ENCODE measurements around the gene MYO10. TPM values are rescaled to one million over a fixed set of nuclear protein-coding genes. Genes with fewer than 3 reads are reported as not detected.

MYO10 gene
- total RNA-seq, 2 experiments from 2014 or later, result not detected

- H3K9me3 ChIP-seq (ENCODE audit: control insufficient read depth in 1 of 2, insufficient read depth in 1 of 2, low read length in 2 of 2), result peaks cover 0 to 10% of the 10 kb centered on the region in 2 experiments
- no peak overlapping the region for H3K4me3 ChIP-seq (ENCODE audit: low read length)
- POLR2A ChIA-PET, result no interaction called here
- no peaks in the 10 kb centered on the region for H3K27me3 ChIP-seq (ENCODE audit: control insufficient read depth in 1 of 2, insufficient read depth in 2 of 2, low read length in 2 of 2)
- H3K4me1 Mint-ChIP-seq (ENCODE audit: low read depth), result no peaks in the 10 kb centered on the region
- ATAC-seq (ENCODE audit: poor library complexity) (no peak), DNase-seq (no peak)
- H3K4me3 Mint-ChIP-seq, result no peak overlapping the region
- no peaks in the 10 kb centered on the region for H3K36me3 Mint-ChIP-seq (ENCODE audit: low read depth)
- no peak overlapping the region for H3K27ac ChIP-seq (ENCODE audit: low read depth in 1 of 2, low read length in 2 of 2)
- H3K9me3 Mint-ChIP-seq, result no peaks in the 10 kb centered on the region
- CTCF ChIA-PET, result no interaction called here
- intact Hi-C loops (cut with DNase I, micrococcal nuclease), result no loop called here
- H3K36me3 ChIP-seq (ENCODE audit: insufficient read depth, low read length), result no peaks in the 10 kb centered on the region
- no peaks in the 10 kb centered on the region for H3K4me1 ChIP-seq (ENCODE audit: insufficient read depth, low read length)
- TF ChIP-seq, protein P1, sequence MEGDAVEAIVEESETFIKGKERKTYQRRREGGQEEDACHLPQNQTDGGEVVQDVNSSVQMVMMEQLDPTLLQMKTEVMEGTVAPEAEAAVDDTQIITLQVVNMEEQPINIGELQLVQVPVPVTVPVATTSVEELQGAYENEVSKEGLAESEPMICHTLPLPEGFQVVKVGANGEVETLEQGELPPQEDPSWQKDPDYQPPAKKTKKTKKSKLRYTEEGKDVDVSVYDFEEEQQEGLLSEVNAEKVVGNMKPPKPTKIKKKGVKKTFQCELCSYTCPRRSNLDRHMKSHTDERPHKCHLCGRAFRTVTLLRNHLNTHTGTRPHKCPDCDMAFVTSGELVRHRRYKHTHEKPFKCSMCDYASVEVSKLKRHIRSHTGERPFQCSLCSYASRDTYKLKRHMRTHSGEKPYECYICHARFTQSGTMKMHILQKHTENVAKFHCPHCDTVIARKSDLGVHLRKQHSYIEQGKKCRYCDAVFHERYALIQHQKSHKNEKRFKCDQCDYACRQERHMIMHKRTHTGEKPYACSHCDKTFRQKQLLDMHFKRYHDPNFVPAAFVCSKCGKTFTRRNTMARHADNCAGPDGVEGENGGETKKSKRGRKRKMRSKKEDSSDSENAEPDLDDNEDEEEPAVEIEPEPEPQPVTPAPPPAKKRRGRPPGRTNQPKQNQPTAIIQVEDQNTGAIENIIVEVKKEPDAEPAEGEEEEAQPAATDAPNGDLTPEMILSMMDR (IDR thresholded peaks at IDR 0.05), result no peak
- no peak overlapping the region for H3K27ac Mint-ChIP-seq
- peaks cover 7% of the 10 kb centered on the region for H3K27me3 Mint-ChIP-seq
Measured at GRCh38 chr5:16957304-16958196, 21.5 kb upstream of the MYO10 start.

DNA sequence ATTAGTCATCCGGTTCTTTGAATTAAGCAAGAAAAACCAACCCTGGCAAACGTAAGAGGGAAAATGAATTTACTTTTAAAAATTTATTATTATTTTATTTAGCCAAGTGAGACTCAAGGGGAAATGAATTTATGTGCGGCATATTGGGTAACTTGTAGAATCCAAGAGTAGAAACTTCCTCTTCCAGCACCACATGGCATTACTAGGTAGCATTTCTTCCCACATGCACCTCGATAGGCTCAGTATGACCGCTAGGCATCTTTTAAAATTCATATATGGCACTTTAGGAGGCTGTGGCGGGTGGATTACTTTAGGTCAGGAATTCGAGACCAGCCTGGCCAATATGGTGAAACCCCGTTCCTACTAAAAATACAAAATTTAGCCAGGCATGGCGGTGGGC is 17.6 kb upstream of the MYO10 start:
- intact Hi-C loops (cut with DNase I, micrococcal nuclease), result no loop called here

DNA sequence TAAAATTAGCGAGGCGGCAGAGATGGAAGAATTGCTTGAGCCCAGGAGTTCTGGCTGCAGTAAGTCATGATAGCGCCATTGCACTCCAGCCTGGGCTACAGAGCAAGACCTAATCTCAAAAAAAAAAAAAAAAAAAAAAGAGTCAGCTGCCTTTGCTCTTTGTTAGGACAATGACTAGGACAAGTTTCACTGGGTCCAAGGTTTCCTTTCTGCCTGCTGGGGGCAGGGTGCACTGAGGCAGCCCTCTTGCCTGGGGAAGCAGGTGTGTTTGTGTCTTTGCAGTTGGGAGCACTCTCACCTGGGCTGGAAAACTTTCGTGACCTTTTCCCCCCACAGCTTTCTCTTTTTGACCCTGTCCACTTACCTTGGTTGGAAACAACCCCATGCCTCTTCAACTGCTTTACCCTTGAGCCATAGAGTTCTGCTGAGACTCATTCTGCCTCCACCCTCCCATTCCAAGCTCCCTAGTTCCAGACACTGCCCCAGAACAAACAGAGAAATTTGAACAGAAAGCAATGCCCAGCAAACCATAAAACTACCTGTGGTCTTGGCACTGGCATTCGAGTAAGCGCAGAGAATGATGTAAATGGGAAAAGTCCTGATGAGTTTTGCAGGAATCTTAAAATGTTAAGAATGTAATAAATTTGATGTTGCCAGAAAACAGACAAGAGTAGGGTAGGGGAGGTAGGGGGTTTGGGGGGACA is 17.0 kb upstream of the MYO10 start:
- DNase-seq (no peak), ATAC-seq (ENCODE audit: poor library complexity) (no peak)
- Mint-ChIP-seq H3K4me1 (ENCODE audit: low read depth) (no peaks in the 10 kb centered on the region), H3K27ac (no peak overlapping the region), H3K27me3 (peaks cover 7% of the 10 kb centered on the region), H3K9me3 (peaks cover 3% of the 10 kb centered on the region), H3K36me3 (ENCODE audit: low read depth) (no peaks in the 10 kb centered on the region), H3K4me3 (no peak overlapping the region)
- no peaks in the 10 kb centered on the region for H3K27me3 ChIP-seq (ENCODE audit: control insufficient read depth in 1 of 2, insufficient read depth in 2 of 2, low read length in 2 of 2)
- peaks cover 0 to 6% of the 10 kb centered on the region in 2 experiments for H3K9me3 ChIP-seq (ENCODE audit: control insufficient read depth in 1 of 2, insufficient read depth in 1 of 2, low read length in 2 of 2)
- no peak overlapping the region for H3K27ac ChIP-seq (ENCODE audit: low read depth in 1 of 2, low read length in 2 of 2)
- no peaks in the 10 kb centered on the region for H3K4me1 ChIP-seq (ENCODE audit: insufficient read depth, low read length)
- H3K36me3 ChIP-seq (ENCODE audit: insufficient read depth, low read length), result no peaks in the 10 kb centered on the region
- intact Hi-C loops (cut with DNase I, micrococcal nuclease), result no loop called here
- H3K4me3 ChIP-seq (ENCODE audit: low read length), result no peak overlapping the region
- ChIA-PET CTCF (no interaction called here), POLR2A (no interaction called here)
- TF ChIP-seq, protein P1 (IDR thresholded peaks at IDR 0.05), result no peak

More for the DNA sequence above, 17.6 kb upstream of the MYO10 start:
- DNase-seq (no peak), ATAC-seq (ENCODE audit: poor library complexity) (no peak)
- Histone ChIP-seq H3K27ac (ENCODE audit: low read depth in 1 of 2, low read length in 2 of 2) (no peak overlapping the region), H3K36me3 (ENCODE audit: insufficient read depth, low read length) (no peaks in the 10 kb centered on the region), H3K27me3 (ENCODE audit: control insufficient read depth in 1 of 2, insufficient read depth in 2 of 2, low read length in 2 of 2) (no peaks in the 10 kb centered on the region), H3K4me1 (ENCODE audit: insufficient read depth, low read length) (no peaks in the 10 kb centered on the region), H3K9me3 (ENCODE audit: control insufficient read depth in 1 of 2, insufficient read depth in 1 of 2, low read length in 2 of 2) (peaks cover 0 to 9% of the 10 kb centered on the region in 2 experiments), H3K4me3 (ENCODE audit: low read length) (no peak overlapping the region)
- H3K9me3 Mint-ChIP-seq, result no peaks in the 10 kb centered on the region
- no peaks in the 10 kb centered on the region for H3K4me1 Mint-ChIP-seq (ENCODE audit: low read depth)
- peaks cover 7% of the 10 kb centered on the region for H3K27me3 Mint-ChIP-seq
- H3K36me3 Mint-ChIP-seq (ENCODE audit: low read depth), result no peaks in the 10 kb centered on the region
- ChIA-PET CTCF (no interaction called here), POLR2A (no interaction called here)
- TF ChIP-seq, protein P1 (IDR thresholded peaks at IDR 0.05), result no peak
- no peak overlapping the region for H3K27ac Mint-ChIP-seq
- H3K4me3 Mint-ChIP-seq, result no peak overlapping the region

Data from CD4-positive, alpha-beta T cell (primary cell).